IMR-90 (cell line): ENCODE measurements around the gene RABGAP1. TPM values are rescaled to one million over a fixed set of nuclear protein-coding genes. Genes with fewer than 3 reads are reported as not detected.

Source experiments
- ATAC-seq: fragments of 200-7000 bp; cut with Tn5 transposase; 2 replicates; pipeline ENCODE4 v1.9.1; 2020; ENCODE audit warnings: low read depth, mild to moderate bottlenecking, moderate library complexity
- BruUV-seq: library from RNA; stranded (reverse); fragments of 400-500 nt; replicated peaks from 2 replicates; lab custom pipeline; 2021; lab: Mats Ljungman, UMichigan
- CTCF ChIA-PET: fragments of 300-600 bp; formaldehyde crosslinking; extraction: SDS; loops from one replicate; lab custom pipeline; 2021; ENCODE audit warnings: antibody characterized with exemption; lab: Yijun Ruan, JAX
- POLR2A ChIA-PET: fragments of 300-600 bp; sonication (Branson Sonifier 250); formaldehyde crosslinking; loops from one replicate; lab custom pipeline; 2022; ENCODE audit warnings: antibody characterized with exemption; ENCODE audit not compliant: unreplicated experiment; lab: Charles Lee
- DNase-seq: peaks from one replicate; pipeline ENCODE4 v3.0.0; 2013
- H2AFZ ChIP-seq: replicated peaks from 2 replicates; pipeline ENCODE3; 2013; ENCODE audit warnings: low read length, mild to moderate bottlenecking; ENCODE audit not compliant: poor library complexity
- H2AK5ac ChIP-seq: 2 replicates; pipeline ENCODE4 v1.6.1; 2013; ENCODE audit warnings: low read depth, low read length, inconsistent platforms
- H2AK9ac ChIP-seq: replicated peaks from 2 replicates; pipeline ENCODE3; 2013; ENCODE audit warnings: mild to moderate bottlenecking, low read depth, low read length, moderate library complexity; ENCODE audit not compliant: poor library complexity
- H2BK120ac ChIP-seq: 2 replicates; pipeline ENCODE4 v1.6.1; 2013; ENCODE audit warnings: low read depth, low read length, inconsistent platforms
- H2BK15ac ChIP-seq: 3 replicates; pipeline ENCODE4 v1.6.1; 2013; ENCODE audit warnings: low read depth, low read length, inconsistent platforms
- H2BK20ac ChIP-seq: 2 replicates; pipeline ENCODE4 v1.6.1; 2013; ENCODE audit warnings: low read depth, mild to moderate bottlenecking, inconsistent platforms, low read length, moderate library complexity
- H2BK5ac ChIP-seq: 2 replicates; pipeline ENCODE4 v1.6.1; 2013; ENCODE audit warnings: mild to moderate bottlenecking, low read depth, low read length, inconsistent platforms; ENCODE audit not compliant: poor library complexity, severe bottlenecking
- H3K14ac ChIP-seq: replicated peaks from 2 replicates; pipeline ENCODE4 v1.6.1; 2013; ENCODE audit warnings: low read depth, low read length, inconsistent platforms
- H3K18ac ChIP-seq: 2 replicates; pipeline ENCODE4 v1.6.1; 2013; ENCODE audit warnings: low read depth, low read length, control low read depth
- H3K23ac ChIP-seq: 2 replicates; pipeline ENCODE4 v1.6.1; 2013; ENCODE audit warnings: low read depth, low read length, inconsistent platforms
- H3K27ac ChIP-seq: 2 replicates; pipeline ENCODE4 v1.5.1; 2013; ENCODE audit warnings: mild to moderate bottlenecking, control low read depth, low read length; ENCODE audit not compliant: insufficient read depth
- H3K27me3 ChIP-seq: 2 replicates; pipeline ENCODE4 v1.6.1; 2013; ENCODE audit warnings: low read length; ENCODE audit not compliant: control insufficient read depth, insufficient read depth
- H3K36me3 ChIP-seq: 2 replicates; pipeline ENCODE4 v1.6.1; 2013; ENCODE audit warnings: low read length, mixed read lengths; ENCODE audit not compliant: control insufficient read depth, insufficient read depth
- H3K4ac ChIP-seq: 2 replicates; pipeline ENCODE4 v1.6.1; 2013; ENCODE audit warnings: low read depth, low read length, inconsistent platforms
- H3K4me1 ChIP-seq: 2 replicates; pipeline ENCODE4 v1.6.1; 2013; ENCODE audit warnings: low read length, mixed read lengths; ENCODE audit not compliant: control insufficient read depth, insufficient read depth
- H3K4me2 ChIP-seq: 2 replicates; pipeline ENCODE4 v1.6.1; 2013; ENCODE audit warnings: low read depth, mild to moderate bottlenecking, control low read depth, low read length, moderate library complexity
- H3K4me3 ChIP-seq: 2 replicates; pipeline ENCODE4 v1.5.1; 2013; ENCODE audit warnings: low read depth, mild to moderate bottlenecking, control low read depth, low read length, moderate library complexity; ENCODE audit not compliant: insufficient read depth
- H3K56ac ChIP-seq: 2 replicates; pipeline ENCODE4 v1.6.1; 2013; ENCODE audit warnings: low read length, inconsistent platforms; ENCODE audit not compliant: insufficient read depth; ENCODE audit errors: extremely low read depth
- H3K79me1 ChIP-seq, 2 experiments: 2 replicates each; pipeline ENCODE4 v1.6.1; 2013; ENCODE audit warnings: low read length in 2 of 2, inconsistent platforms in 1 of 2, low read depth in 1 of 2
- H3K9ac ChIP-seq: 2 replicates; pipeline ENCODE4 v1.6.1; 2013; ENCODE audit warnings: low read depth, low read length, control low read depth
- H3K9me1 ChIP-seq: 2 replicates; pipeline ENCODE4 v1.6.1; 2013; ENCODE audit warnings: low read length, inconsistent platforms; ENCODE audit not compliant: insufficient read depth
- H3K9me3 ChIP-seq: 2 replicates; pipeline ENCODE4 v1.6.1; 2013; ENCODE audit warnings: low read length; ENCODE audit not compliant: control insufficient read depth, insufficient read depth
- H4K20me1 ChIP-seq: 2 replicates; pipeline ENCODE4 v1.6.1; 2013; ENCODE audit warnings: low read length, inconsistent platforms; ENCODE audit not compliant: insufficient read depth
- H4K5ac ChIP-seq: 2 replicates; pipeline ENCODE4 v1.6.1; 2013; ENCODE audit warnings: mild to moderate bottlenecking, low read depth, low read length, control low read depth
- H4K8ac ChIP-seq, 2 experiments: 2 replicates each; pipeline ENCODE4 v1.6.1; 2013; ENCODE audit warnings: low read depth in 2 of 2, low read length in 2 of 2, control low read depth in 1 of 2, inconsistent platforms in 1 of 2
- H4K91ac ChIP-seq: 2 replicates; pipeline ENCODE4 v1.6.1; 2013; ENCODE audit warnings: low read depth, low read length, inconsistent platforms; ENCODE audit not compliant: insufficient read depth
- BHLHE40 ChIP-seq: fragments of 150-350 bp; IDR thresholded peaks from 2 replicates; pipeline ENCODE4 v1.6.1; 2016; ENCODE audit warnings: mild to moderate bottlenecking, low read depth, low read length
- CHD1 ChIP-seq: IDR thresholded peaks from 2 replicates; pipeline ENCODE4 v1.6.1; 2012; ENCODE audit warnings: low read depth, low read length, improper control_type of control experiment
- ELK1 ChIP-seq: fragments of 150-350 bp; IDR thresholded peaks from 2 replicates; pipeline ENCODE4 v1.6.1; 2016; ENCODE audit warnings: low read depth, mild to moderate bottlenecking, low read length, moderate library complexity, borderline replicate concordance
- FOS ChIP-seq: fragments of 150-350 bp; IDR thresholded peaks from 2 replicates; pipeline ENCODE4 v1.6.1; 2016; ENCODE audit warnings: low read depth, low read length
- MAFK ChIP-seq: IDR thresholded peaks from 2 replicates; pipeline ENCODE4 v1.6.1; 2012; ENCODE audit warnings: low read depth, low read length, improper control_type of control experiment
- MAZ ChIP-seq: IDR thresholded peaks from 2 replicates; pipeline ENCODE4 v1.6.1; 2012; ENCODE audit warnings: low read depth, mild to moderate bottlenecking, low read length, improper control_type of control experiment, moderate library complexity, borderline replicate concordance
- MXI1 ChIP-seq: IDR thresholded peaks from 2 replicates; pipeline ENCODE4 v1.6.1; 2012; ENCODE audit warnings: low read depth, mild to moderate bottlenecking, low read length, moderate library complexity, borderline replicate concordance
- POLR2A ChIP-seq: IDR thresholded peaks from 2 replicates; pipeline ENCODE4 v1.6.1; 2012; ENCODE audit warnings: mild to moderate bottlenecking, low read depth, low read length
- RAD21 ChIP-seq: IDR thresholded peaks from 2 replicates; pipeline ENCODE4 v1.6.1; 2012; ENCODE audit warnings: low read length, improper control_type of control experiment
- RCOR1 ChIP-seq: IDR thresholded peaks from 2 replicates; pipeline ENCODE4 v1.6.1; 2012; ENCODE audit warnings: mild to moderate bottlenecking, low read length, improper control_type of control experiment; ENCODE audit not compliant: insufficient replicate concordance
- WGBS, 2 experiments: methylation state at CpG; one replicate each; pipeline versions ENCODE4 v1.1.5 to v1.1.7; 2013; ENCODE audit warnings: missing lambda C conversion rate in 2 of 2; ENCODE audit not compliant: insufficient read length in 1 of 2; ENCODE audit errors: extremely low coverage in 2 of 2; 5-methylcytosine and 5-hydroxymethylcytosine counted together
- dilution Hi-C: fragments of 300-500 bp; cut with HindIII; formaldehyde crosslinking; loops from one replicate; pipeline ENCODE4 v1.14.3; 2018; ENCODE audit warnings: low sequenced_read_pairs; ENCODE audit not compliant: unreplicated experiment
- in situ Hi-C: fragments of 300-500 bp; cut with MboI; formaldehyde crosslinking; loops from 3 replicates; pipeline ENCODE4 v1.14.3; 2019; ENCODE audit warnings: low sequenced_read_pairs, inconsistent platforms, mixed read lengths
- intact Hi-C: fragments of 100-400 bp; cut with micrococcal nuclease; formaldehyde crosslinking; loops from 2 replicates; pipeline ENCODE4 v1.10.0; 2022
- polyA plus RNA-seq, 3 experiments: library from polyadenylated mRNA; depleted of rRNA; stranded (reverse); fragments of >200 nt; gene quantifications; 2 replicates each; pipeline ENCODE4 v1.2.3, GENCODE V29; 2012; ENCODE audit warnings: low replicate concordance in 1 of 3
- total RNA-seq: library from RNA; depleted of rRNA; stranded (reverse); fragments of >200 nt; gene quantifications from 2 replicates; pipeline ENCODE4 v1.2.3, GENCODE V29; 2012
- TF ChIP-seq, protein P1 (sequence below): fragments of 150-350 bp; IDR thresholded peaks from 2 replicates; pipeline ENCODE4 v1.6.1; 2017; ENCODE audit warnings: mild to moderate bottlenecking, antibody characterized with exemption, low read length, low read depth

RABGAP1 gene
- total and polyA plus RNA-seq, 2 of the 4 experiments (the other 2 are of a cell fraction) = 20.0 to 53.9 TPM

GRCh38 chr9:122930541-122931225 is 10.1 kb upstream of the RABGAP1 start:
- Histone ChIP-seq H3K36me3 (0 out of 2 replicates have a peak, but pooled peaks cover 2% of the 10 kb centered on the region), H3K4me1 (peaks cover 2% of the 10 kb centered on the region), H3K9me3 (no peaks in the 10 kb centered on the region), H3K4ac (peak overlapping the region; percentile 61), H3K14ac (no peak overlapping the region; the same call in 1 of the 2 replicates), H3K4me2 (peak overlapping the region; percentile 97), H3K18ac (no peak overlapping the region; the same call in 1 of the 2 replicates), H2AK9ac (peak overlapping the region; percentile 94), H2BK15ac (no peak overlapping the region), H4K91ac (0 out of 2 replicates have a peak overlapping the region, but pooled peaks have one; percentile 72), H2AFZ (peak overlapping the region; percentile 98), H3K79me1 (peaks cover 25 to 45% of the 10 kb centered on the region in 2 experiments), H3K9ac (peak overlapping the region; percentile 77), H2AK5ac (no peak overlapping the region; the same call in 1 of the 2 replicates), H2BK5ac (peak overlapping the region; percentile 76), H3K27me3 (no peaks in the 10 kb centered on the region), H4K5ac (peak overlapping the region; percentile 83), H2BK120ac (no peak overlapping the region), H3K4me3 (peak overlapping the region; percentile 90), H3K23ac (no peak overlapping the region; the same call in 1 of the 2 replicates), H3K56ac (peak overlapping the region; percentile 63; the same call in 1 of the 2 replicates), H3K9me1 (no peaks in the 10 kb centered on the region), H4K20me1 (no peaks in the 10 kb centered on the region), H3K27ac (peak overlapping the region; percentile 92), H4K8ac (peak overlapping the region; percentile 49 to 77), H2BK20ac (no peak overlapping the region)
- POLR2A ChIA-PET = interaction anchor here (1.0 kb wide), 1 partner anchor 10 kb away, joined by 3 read pairs; the partner anchor contains the start of gene RABGAP1
- intact Hi-C loops = loop anchor here (1.0 kb wide), 1 partner anchor 10 kb away; no protein-coding TSS in a partner anchor
- ATAC-seq (no peak), DNase-seq (no peak)
- CTCF ChIA-PET = no interaction called here
- no peak for TF ChIP-seq MAFK
- no peak for TF ChIP-seq MAZ
- TF ChIP-seq RCOR1 = no peak
- TF ChIP-seq BHLHE40 = no peak
- no peak for TF ChIP-seq RAD21
- no peak for TF ChIP-seq POLR2A
- TF ChIP-seq FOS = no peak
- TF ChIP-seq CHD1 = no peak
- TF ChIP-seq, protein P1, sequence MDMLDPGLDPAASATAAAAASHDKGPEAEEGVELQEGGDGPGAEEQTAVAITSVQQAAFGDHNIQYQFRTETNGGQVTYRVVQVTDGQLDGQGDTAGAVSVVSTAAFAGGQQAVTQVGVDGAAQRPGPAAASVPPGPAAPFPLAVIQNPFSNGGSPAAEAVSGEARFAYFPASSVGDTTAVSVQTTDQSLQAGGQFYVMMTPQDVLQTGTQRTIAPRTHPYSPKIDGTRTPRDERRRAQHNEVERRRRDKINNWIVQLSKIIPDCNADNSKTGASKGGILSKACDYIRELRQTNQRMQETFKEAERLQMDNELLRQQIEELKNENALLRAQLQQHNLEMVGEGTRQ = no peak
- TF ChIP-seq MXI1 = no peak
- TF ChIP-seq ELK1 = no peak
- TSS peak; percentile 37 for BruUV-seq
- dilution Hi-C loops = no loop called here
- in situ Hi-C loops = no loop called here
- 73% methylated on average over 2 of the region's 10 CpGs; no CpG with 5 or more reads in 1 of the 2 experiments for WGBS, 2 experiments
